GM10248 (cell line): Measurements from ENCODE around the gene BMAL2.

Experiments used
- CTCF ChIA-PET: fragments of 300-600 bp; sonication (Branson Sonifier 250); formaldehyde crosslinking; extraction: SDS; loops from one replicate; lab custom pipeline; 2021; ENCODE audit warnings: antibody characterized with exemption; lab: Yijun Ruan, JAX
- POLR2A ChIA-PET: fragments of 350-650 bp; sonication (Branson Sonifier 250); formaldehyde crosslinking; extraction: SDS; loops from one replicate; lab custom pipeline; 2020; ENCODE audit warnings: antibody characterized with exemption; lab: Yijun Ruan, JAX
- DNase-seq: peaks from one replicate; pipeline ENCODE4 v3.0.0; 2012; ENCODE audit errors: extremely low spot score
- TF ChIP-seq, protein P1 (sequence below): IDR thresholded peaks from 2 replicates; pipeline ENCODE4 v1.5.1; 2012; ENCODE audit warnings: mild to moderate bottlenecking, low read depth; ENCODE audit errors: extremely low read depth, missing control alignments, control extremely low read depth

Gene BMAL2

GRCh38 chr12:27331927-27332324 is 710 bp upstream of the BMAL2 start:
- DNase-seq = no peak
- TF ChIP-seq, protein P1, sequence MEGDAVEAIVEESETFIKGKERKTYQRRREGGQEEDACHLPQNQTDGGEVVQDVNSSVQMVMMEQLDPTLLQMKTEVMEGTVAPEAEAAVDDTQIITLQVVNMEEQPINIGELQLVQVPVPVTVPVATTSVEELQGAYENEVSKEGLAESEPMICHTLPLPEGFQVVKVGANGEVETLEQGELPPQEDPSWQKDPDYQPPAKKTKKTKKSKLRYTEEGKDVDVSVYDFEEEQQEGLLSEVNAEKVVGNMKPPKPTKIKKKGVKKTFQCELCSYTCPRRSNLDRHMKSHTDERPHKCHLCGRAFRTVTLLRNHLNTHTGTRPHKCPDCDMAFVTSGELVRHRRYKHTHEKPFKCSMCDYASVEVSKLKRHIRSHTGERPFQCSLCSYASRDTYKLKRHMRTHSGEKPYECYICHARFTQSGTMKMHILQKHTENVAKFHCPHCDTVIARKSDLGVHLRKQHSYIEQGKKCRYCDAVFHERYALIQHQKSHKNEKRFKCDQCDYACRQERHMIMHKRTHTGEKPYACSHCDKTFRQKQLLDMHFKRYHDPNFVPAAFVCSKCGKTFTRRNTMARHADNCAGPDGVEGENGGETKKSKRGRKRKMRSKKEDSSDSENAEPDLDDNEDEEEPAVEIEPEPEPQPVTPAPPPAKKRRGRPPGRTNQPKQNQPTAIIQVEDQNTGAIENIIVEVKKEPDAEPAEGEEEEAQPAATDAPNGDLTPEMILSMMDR = no peak
- CTCF ChIA-PET = interaction anchor here (1.2 to 2.7 kb wide), 4 partner anchors 12 to 136 kb away, joined by 3 to 14 read pairs (median 6); no protein-coding TSS in a partner anchor
- POLR2A ChIA-PET = interaction anchor here (0.6 kb wide), 1 partner anchor 70 kb away, joined by 3 read pairs; no protein-coding TSS in a partner anchor

DNA sequence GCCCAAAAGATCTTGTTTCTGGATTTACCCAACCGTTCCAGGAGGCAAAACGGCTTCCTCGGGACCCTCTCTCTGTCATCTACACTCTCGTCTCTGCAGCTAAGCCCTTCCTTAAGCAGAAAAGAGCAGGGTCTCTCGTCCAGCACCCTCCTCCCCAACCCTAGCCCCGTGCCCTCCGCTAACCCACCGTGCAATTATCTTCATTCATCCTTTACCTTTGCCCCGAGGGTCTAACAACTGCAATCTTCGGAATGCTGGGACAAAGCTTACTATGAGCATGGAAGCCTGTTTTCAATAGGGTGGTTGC is 276 bp upstream of the BMAL2 start:
- CTCF ChIA-PET = interaction anchor here (0.8 to 1.8 kb wide), 5 partner anchors 9 to 317 kb away, joined by 3 to 6 read pairs (median 3); no protein-coding TSS in a partner anchor
- POLR2A ChIA-PET = interaction anchor here (1.2 kb wide), 1 partner anchor 30 kb away, joined by 3 read pairs; no protein-coding TSS in a partner anchor
- TF ChIP-seq, protein P1 = no peak
- DNase-seq = no peak

DNA sequence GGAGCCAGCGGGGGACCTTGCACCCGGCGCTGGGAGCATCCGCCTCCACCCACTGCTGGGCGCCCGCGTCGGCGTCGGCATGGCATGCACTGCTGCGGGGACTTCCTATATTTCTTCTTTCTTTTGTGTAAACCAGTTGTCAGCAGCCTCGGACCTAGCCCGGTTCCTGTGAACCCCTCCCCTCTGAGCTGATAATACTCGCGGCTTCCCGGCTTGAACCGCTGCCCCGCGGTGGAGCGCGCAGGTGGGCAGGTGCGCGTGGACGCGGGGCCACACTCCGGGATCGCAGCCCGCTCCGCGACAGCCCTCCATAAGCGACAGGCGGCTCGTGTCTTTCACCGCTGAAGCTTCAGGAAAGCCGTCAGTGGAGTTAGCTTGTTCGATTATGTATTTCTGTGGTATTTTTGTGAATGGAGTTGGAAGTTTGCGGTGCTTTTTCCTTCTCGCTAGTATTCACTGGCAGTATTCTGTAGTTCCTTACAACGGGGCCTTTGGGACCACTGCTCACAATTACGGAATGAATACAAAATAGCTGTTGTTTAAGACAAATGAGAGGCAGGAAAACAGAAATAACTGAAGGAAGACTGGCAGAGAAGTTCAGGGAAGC is 870 bp downstream of the BMAL2 start:
- TF ChIP-seq, protein P1 = no peak
- ChIA-PET POLR2A (interaction anchor here (1.2 kb wide), 1 partner anchor 31 kb away, joined by 3 read pairs; no protein-coding TSS in a partner anchor), CTCF (interaction anchor here (1.2 to 1.9 kb wide), 9 partner anchors 9 to 371 kb away, joined by 3 to 10 read pairs (median 4); partner anchors contain the start of gene TM7SF3)
- DNase-seq = peak; percentile 45

GRCh38 chr12:27334042-27334720 is 1.5 kb downstream of the BMAL2 start:
- TF ChIP-seq, protein P1 = no peak
- DNase-seq = peak; percentile 35
- ChIA-PET POLR2A (no interaction called here), CTCF (interaction anchor here (1.1 to 1.9 kb wide), 9 partner anchors 8 to 370 kb away, joined by 3 to 10 read pairs (median 4); partner anchors contain the start of gene TM7SF3)

DNA sequence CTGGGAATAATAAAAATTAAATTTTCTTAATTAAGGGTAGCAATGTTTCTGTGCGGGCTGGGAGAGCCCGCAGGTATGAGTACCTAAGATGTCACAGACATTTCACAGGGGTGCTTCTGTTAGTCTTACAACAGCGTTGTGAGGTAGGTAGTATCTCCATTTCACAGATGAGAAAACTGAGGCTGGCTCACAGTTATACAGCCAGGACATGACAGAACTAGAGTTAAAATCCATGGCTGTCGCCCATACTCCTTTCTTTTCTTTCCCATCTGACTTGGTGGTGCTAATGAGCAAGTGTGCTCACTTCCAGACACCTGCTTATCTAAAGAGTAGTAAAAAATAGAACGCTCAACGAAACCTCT is 2.1 kb downstream of the BMAL2 start:
- CTCF ChIA-PET = interaction anchor here (1.1 to 1.9 kb wide), 6 partner anchors 11 to 370 kb away, joined by 3 to 10 read pairs (median 4); no protein-coding TSS in a partner anchor
- no peak for DNase-seq
- POLR2A ChIA-PET = no interaction called here
- TF ChIP-seq, protein P1 = no peak
